ENCODE results near the gene TMEM120B. TPM values are rescaled to one million over a fixed set of nuclear protein-coding genes. Genes with fewer than 3 reads are reported as not detected.

TMEM120B gene
- polyA plus RNA-seq, 1 donor: 19.5 TPM

DNA sequence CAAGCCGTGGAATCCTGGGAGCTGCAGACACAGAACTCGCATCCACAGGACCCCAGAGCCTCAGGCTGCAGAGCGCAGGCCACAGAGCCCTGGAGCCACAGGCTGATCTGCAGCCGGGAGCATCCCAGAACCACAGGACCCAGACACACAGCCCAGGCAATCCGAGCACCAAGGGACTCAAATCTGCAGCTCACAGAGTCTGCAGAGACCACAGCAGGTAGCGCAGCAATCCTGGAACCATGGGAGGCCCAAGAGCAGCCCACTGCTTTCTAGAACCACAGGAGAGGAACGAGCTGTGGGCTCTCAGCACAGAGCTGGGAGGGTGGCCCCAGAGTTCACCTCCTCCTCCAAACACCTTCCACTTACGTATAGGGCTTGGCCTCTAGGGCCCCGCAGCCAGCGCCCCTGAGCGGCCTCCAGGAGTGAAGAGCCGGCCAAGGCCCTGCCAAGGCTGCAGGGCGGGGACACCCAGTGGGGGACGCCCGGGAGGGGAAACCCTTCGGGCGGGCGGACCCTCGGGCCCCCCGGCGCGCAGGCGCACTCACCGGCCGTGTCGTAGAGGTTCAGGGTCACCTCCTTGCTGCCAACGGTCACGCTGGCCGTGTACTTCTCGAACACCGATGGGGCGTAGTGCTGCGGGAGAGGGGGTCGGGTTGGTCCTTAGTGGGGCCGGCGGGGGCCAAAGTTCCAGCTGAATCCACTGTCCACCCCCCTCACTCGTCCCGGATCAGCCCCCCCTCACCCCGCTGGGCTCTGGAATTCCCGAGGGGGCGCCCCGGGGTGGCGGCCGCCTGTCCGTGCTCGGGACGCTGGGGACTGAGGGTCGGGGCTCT lies 80.3 kb downstream of the TMEM120B start:
- no peak for DNase-seq (ENCODE audit: low read depth)

DNA sequence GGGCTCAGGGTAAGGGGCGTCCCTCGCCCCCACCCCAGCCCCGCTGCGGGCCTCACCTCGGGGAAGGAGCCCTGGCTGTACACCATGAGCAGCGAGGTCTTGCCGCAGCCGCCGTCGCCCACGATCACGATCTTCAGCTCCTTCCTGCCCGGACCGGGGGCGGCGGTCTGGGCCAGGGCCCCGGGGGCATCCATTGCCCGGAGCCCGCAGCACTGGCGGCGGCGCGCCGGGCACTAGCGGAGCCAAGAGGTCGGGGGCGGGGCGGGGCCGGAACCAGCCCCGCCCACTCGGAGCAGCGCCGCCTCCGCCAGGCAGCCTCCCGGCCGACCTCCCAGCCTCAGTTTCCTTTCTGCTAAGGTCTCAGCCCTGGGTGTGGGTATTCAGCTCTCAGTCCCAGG lies 80.9 kb downstream of the TMEM120B start, which contains the start of gene RHOF:
Gene RHOF, minus strand, starts transcription at position 249 of the 398 bp plus-strand sequence. Its CDS starts 55 bp downstream, at position 194.
- no peak for DNase-seq (ENCODE audit: low read depth)

DNA sequence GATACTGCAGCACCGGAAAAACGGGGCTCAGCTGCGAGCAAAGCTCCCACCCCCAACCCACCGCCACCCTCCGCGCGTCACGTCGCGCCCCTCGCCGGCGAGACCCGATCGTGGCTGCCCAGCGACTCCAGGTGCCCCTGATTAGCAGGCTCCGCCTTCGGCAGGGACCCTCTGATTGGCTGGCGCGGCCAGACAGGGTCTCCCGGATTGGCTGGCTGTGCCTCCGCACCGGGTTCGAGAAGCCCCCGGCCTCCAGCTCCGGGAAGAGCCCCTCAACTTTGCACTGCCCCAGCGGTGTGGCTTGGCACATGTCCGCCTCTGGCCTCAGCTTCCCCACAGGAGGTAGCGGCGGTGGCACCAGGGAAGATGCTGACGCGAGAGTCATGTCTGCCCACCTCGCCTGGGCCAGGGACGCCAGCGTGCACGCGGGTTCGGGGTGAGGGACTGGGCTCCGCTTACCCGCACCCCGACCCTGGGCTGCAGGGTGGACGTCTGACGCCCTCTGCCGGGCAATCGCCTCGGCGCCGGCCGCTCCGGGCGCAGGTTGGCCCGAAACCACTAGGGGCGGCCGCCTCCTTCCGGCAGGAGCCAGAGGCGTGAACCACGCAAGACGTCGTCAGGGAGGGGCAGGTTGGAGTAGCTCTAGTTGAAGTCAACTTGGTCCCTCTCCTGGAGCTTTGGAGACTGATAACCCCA lies 81.4 kb downstream of the TMEM120B start:
- DNase-seq (ENCODE audit: low read depth): peak; percentile 71

DNA sequence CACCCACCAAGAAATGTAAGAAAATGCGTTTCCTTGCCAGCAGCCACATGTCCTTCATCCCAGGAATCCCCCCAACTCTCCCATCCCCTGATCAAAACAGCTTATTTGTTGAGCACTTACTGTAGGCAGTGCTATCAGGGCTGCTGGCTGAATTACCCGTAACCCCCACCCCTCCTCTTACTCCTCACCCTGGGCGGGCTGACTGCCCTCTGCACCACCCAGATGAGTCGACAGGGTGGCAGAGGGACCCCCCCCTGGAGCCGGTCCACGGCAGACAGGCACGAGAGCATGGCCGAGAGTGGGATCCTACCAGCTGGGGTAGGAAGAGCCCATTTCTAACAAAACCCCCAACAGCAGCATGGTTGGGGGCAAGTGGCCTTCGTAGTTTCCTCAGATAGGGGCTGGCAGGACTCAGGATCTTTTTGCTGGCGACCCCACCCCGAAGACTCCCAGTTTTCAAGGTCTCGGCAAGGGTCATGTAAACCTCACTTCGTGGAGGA lies 82.0 kb downstream of the TMEM120B start:
- DNase-seq (ENCODE audit: low read depth): no peak

DNA sequence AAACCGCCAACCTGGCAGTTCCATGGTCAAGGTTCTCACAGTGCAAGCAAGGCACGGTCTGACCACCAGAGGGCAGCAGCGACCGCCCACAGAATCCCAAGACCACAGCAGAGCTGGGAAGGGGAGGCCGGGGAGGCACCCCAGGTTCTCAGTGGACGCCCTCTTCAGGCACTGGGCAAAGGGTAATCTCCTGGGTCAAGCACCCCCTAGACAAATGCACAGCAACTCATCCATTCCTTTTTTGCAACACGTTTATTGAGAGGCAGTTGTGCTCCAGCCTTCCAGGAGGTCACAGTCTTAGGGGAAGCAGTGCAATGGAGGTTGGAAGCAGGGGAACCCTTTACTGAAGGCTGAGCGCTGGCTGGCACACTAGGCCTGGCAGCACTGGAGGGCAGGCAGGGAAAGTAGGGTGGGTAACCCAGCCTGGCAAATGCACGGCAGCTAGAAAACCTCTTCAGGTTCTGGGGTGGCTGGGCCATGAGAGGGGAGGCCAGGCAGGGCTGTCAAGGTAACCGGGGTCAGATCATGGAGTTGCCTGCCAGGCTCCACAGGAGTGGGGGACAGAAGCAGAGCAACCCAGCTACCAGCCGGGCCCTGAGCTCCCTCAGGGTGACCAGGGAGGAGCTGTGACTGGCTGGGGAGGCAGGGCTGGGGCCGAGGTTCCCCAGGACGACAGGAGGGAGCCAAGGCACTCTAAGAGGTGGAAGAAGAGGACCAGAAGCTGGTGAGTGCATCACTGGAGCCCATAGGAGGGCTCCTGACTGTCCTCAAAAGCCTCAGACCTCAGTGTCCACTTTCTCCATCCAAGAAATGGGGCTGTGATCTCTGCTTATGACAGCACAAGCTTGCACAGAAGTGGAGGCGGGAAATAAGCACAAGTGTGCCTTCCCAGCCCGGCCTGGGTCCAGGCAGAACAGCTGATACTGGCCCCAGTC lies 82.7 kb downstream of the TMEM120B start:
- DNase-seq (ENCODE audit: low read depth): peak; percentile 80

DNA sequence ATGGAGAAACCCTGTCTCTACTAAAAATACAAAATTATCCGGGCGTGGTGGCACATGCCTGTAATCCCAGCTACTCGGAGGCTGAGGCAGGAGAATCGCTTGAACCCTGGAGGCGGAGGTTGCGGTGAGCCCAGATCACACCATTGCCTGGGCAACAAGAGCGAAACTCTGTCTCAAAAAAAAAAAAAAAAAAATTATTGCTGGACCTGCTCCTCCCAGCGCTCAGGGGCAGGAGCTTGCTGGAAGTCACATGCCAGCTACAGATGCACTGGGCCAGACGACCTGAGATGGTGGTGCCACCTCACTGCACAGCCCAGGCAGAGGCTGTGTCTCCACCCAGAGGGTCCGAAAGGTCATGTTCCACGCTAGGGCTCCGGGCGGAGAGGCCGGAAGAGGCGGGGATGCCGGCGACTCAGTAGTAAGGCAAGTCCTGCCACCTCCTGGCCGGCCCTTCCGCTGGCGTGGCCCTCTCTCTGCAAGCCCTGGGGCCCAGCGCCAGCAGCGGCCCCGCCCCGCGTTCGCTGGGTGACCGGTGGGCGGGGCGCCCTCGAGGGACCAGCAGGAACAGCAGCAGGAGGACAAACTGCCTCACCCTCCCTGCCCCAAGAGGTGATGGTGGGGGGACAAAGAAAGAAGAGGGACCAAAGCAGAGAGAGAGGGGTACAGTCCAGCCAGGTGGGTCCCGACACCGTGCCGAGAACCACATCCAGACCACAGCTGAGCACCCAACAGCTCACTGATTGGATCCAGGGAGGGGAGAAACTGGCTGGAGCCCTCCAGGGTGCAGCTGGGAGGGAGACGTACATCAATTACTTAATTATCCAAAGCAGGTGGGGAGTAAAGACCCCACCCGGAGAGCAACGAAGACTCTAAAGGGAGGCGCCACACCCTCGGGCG lies 84.6 kb downstream of the TMEM120B start:
- DNase-seq (ENCODE audit: low read depth): no peak

DNA sequence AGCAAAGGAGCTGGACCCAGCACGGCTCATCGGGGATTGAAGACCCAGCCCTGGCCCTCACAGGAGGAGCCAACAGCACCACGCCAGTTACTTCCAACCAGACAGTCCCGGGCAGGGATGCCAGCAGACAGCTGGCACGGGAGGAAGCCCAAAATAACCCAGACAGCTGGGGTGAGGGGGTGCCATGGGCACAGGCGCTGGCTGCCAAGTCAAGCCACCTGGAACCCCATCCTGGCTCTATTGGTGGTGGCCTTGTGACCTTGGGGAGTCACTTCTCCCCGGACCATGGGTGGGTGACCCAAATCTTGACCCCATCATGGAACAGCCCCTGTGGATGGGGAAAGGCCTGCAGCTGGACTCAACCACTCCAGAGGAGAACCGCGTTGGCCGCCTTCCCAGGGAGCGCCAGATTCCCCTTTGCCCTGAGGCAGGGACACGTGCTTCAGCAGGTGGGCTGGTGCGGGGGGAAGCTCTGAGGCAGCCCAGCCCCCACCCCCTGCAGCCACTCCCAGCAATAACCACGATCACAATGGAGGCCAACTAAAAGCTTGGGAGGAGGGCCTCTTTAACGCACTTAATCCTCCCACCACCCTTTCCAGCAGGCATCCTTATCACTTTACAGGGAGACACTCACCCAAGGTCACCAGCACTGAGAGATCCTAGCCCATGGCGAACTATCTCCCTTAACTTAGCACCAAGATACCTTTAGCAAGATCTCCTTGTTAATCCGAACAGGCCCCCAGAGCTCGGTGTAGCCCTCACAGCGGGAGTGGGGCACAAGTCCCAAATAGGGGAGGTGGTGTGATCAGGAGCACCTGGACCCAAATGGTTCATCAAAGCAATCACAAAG lies 85.6 kb downstream of the TMEM120B start:
- DNase-seq (ENCODE audit: low read depth): no peak

DNA sequence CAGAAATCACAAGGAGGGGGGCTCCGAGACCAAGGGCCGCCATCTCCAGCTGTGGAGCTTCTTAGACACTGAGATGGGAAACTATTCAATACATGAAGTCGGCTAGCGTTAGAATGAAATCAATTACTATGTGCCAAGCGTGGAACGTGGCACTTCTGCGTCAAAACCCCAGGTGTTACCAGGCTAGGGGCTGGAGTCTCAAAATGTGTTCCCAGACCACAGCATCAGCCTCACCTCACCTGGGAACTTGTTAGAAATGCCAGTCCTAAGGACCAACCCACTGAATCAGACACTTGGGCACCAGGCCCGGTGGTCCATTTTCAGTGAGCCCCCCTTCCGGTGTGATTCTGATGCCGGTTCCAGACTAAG lies 86.2 kb downstream of the TMEM120B start:
- DNase-seq (ENCODE audit: low read depth): no peak

DNA sequence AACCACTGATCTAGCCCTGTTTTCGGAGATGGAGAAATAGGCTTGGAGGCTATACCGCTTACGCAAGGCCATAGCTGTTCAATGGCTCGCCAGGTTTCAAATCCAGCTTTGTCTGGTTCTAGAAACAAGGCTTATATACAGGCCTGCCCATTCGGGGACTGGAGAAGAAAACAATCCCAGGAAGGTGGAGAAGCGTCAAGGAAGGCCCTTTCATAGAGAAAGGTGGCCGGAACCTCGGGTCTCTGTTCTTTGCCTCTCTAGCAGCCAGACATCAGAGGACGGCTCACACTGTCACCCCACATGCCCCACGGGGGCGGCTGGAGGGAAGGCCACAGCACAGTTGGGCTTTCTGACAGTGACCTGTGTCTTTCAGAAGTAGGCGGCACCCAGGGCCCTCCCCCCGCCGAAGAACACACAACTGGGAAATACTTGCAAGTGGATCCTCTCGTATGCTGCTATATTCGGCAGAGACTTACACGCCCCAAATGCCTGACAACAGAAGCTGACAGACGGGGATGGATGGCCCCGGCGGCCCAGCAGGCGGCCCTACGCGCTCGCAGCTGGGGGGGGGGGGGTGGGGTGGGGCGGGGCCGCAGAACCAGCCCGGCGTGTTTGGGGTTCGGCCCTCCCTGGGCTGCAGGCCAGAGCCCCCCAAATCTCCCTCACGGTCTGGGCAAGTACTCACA lies 86.7 kb downstream of the TMEM120B start:
- DNase-seq (ENCODE audit: low read depth): no peak

DNA sequence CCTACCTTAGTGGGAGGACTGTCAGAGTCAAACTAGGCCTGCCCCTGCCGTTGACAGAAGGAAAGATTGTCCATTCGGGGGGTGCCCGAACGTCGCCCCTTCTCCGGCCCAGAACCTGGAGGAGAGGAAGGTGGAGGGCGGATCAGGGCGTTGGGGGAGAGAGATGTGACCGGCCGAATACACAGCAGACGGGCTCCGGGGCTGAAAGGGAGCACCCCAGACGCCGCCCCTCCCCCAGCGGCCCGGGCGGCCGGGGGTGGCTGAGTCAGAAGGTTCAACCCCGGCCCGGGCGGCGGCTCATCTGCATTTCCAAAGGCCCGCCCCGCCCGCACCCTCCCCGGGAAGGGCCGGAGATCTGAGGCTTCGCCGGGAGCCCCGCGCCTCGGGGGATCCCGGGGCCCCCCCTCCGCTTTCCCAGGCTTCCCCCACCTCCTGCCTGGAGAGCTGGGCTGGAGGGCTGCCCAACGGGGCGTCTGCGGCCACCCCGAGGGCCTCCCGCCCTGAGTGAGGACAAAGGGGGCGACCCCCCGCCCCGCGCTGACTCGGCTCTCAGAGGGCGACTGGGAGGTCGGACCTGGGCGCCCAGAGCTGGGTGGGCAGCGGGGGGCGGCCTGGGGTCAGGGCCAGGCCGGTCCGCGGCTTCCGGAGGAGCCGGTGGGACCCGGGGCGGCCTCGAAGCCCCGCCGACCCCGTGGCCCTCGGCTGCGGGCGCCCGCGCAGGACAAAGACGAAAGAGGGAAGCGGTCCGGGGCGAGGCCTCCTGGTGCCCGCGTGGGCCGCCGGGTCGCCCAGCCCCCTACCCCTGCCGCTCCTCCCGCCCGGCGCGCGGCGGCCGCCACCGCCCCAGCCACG lies 87.5 kb downstream of the TMEM120B start:
- DNase-seq (ENCODE audit: low read depth): no peak

DNA sequence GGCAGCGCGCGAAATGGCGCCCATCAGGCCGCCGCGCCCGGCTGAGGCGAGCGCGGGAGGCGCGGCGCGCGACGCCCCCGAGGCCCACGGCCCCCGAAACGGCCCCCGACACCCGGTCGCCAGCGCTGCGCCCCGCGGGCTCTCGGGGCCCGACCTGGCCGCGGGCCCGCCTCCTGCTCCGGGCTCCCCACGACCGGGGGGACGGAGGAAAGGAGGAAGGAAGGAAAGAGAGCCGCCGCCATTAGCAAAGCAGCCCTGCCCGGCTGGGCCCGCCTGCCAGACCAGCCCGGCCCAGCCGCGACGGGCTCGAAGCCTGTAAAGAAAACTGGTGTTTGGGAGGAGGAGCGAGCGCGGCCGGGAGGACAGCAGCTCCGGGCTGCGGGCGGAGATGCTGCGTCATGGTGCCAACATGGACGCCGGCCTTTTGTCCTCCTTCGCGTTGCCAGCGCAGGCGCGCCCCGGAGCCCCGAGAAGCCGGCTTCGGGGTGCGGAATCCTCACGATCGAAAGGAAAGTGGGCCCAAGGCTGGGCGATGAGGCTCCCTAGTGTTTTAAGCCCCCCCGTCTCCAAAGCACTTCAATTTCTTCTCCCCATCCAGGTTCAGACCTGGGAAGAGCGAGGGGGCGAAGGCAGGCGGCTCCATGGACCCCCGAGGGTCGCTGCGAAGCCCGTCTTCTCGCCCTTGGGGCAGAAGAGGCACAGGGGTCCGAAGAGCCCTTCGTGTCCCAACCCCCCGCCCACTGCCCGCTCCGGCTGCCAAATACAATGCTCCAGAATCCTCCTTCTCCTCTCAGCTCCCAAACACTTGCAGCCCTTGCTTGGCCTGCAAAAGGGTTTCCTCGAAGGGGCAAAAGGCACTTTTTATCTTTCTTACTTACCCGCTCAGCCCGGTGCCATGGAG lies 88.4 kb downstream of the TMEM120B start:
- DNase-seq (ENCODE audit: low read depth): no peak

DNA sequence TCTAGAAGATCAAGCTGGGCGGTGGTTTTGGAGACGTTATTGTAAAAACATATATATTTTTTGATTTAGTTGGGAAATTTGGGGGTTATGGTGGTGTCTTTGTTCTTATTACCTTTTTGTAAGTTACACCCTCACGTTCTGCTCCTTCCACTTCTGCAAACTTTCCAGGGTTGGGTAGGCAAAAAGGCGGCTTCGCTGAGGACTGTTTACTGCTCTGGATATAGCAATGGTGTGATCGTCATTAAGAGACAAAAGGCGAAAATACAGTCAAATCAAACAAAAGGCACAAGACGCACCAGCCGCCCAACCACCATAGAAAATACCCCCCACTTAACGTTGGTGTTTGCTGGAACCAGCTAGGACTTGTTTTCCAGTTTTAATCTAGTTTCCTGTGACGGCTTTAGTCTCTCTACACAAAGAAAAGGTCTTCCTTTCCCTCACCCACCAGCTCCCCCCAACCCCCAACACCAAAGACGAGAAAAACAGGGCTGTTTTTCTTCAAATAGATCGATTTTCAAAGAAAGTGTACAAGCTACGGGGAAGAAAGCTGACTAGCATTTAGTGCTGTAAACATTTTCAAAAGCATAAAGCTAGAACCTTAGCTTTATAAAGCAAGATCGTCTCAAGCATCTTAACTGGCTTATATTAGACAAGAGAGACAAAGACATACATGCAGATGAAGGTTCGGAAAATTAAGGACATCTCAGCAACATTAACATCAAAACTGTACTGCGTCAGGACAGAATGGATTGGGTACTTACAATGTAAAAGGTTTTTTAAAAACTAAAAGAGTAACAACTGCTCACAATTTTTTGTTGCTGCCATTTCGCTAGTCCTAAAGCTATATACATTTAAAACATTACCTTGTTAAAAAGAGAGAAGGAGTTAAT lies 89.3 kb downstream of the TMEM120B start:
- no peak for DNase-seq (ENCODE audit: low read depth)

DNA sequence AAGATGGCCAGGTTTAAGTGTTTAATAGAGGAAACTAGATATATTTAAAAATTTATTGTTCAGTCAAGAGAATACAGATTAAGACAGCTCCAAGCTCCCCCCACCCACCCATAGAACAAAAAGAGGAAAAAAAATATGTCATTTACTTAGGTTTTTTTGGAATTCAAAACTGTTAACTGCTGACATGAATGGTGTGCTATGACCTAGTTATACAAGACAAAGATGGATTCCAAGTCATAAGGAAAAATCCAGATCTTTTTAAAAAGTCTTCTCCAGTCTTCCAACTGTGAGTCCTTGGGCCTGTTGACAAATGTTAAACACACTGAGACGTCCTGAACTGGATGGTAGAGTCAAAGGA lies 89.9 kb downstream of the TMEM120B start:
- no peak for DNase-seq (ENCODE audit: low read depth)

DNA sequence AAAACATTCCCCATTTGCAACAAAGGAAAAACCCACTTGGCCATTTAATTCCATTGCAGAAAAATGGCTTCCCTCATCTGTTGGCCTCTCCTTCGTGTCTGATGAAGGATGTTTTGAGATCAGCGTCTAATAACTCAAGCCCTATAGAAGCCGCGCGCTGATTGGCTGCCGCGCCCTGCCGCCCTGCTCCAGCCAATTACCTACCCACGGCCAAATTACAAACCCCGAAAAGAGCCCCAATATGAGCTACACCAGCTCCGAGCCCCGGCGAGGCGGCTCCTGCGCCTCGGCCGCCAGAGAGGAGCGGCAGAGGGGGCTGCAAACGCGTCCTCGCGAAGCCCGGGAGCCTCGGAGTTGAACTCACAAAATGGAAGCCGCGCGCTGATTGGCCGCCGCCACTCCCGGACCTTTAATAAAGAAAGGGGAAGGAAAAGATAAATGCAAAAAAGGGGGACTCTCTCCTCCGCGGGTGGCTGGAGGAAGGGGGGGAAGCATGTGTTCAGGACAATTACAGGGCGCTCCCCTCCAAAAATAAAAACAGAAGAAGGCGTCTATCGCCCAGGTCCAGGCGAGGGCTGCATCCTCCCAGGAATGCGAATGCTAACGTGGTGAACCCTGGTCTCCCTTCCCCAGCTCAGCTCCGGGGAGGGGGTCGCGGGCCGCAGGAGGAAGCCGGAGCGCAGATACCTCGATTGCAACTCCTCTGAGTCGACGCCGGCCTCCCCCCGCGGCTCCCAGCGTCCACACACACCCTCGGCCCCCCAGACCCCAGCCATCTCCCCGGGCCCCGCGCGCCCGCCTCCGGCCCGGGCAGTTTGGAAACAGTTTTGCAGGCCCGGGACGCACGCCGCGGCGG lies 90.5 kb downstream of the TMEM120B start:
- peak; percentile 89 for DNase-seq (ENCODE audit: low read depth)

DNA sequence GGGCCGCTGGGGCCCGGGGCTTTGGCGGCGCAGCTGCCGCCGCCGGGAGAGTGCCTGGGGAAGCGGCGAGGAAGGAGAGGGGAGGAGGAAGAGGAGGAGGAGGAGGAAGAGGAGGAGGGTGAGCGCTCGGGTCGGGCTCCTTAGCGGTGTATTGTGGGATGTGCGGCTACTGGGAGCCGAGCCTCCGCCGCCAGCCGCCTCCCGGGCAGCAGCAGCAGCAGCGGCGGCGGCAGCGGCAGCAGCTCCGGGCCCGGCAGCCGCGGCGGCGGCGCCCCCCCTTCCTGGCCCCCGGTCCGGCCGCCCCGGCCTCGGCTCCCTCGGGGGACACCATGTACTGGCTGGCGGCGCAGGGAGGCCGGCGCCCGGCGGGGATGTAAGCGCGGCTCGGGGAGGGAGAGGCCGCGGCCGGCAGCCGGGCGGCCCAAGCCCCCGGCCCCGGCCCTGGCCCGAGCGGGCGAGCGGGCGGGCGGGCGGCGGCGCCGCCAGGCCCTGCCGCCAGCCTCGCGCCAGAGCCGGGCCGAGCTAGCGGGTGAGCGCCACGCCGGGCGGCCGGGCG lies 91.4 kb downstream of the TMEM120B start, which contains the start of gene SETD1B:
Gene SETD1B, plus strand, starts transcription at position 149 of the 556 bp plus-strand sequence. CDS start 729 bp downstream, outside the sequence.
- no peak for DNase-seq (ENCODE audit: low read depth)
